GM15510 (cell line): ENCODE results near the gene STAC2.

ENCODE experiments used
- POLR2A ChIP-seq: IDR thresholded peaks from 3 replicates; pipeline ENCODE4 v1.6.1; 2011; ENCODE audit warnings: borderline replicate concordance; ENCODE audit not compliant: insufficient read length; ENCODE audit errors: extremely low read depth

Gene STAC2

DNA sequence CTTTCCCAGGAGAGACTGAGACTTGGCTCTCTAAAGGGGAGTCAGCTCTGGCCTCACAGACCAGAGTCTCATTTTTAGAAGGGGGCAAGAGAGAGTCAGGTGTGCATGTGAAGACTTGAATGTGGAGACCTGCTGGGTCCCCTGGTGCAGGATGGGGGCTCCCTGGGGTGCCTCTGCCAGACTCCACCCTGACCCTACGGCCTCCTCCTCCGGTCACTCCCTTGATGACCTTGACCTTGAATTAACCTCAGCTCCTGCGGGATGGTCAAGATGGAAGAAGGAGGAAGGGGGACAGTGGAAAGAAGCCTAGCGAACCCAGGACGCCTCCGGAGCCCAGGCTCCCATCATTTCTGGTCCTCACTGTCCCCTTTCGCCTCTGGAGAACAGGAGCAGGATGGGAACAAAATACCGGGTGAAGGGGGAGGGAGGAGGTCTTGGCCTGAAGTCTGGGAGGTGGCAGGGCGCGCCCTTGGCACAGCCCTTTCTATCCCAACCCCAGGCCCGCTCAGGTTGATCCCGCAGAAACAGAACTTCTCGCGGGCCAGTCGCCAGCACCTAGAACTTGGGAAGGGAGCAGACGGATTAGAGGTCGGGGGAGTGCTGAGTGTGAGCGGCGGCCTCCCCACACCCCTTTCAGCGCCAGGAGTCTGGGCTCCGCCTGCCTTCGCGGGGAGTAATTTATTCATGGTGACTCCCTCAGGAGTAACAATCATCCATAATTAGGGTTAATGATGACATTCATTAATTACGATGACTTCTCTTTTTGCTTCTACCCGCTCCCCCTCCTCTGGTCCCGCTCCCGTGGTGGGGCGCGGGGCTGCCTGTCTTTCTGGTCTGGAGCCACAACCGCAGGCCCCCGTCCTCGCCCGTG is 1.6 kb downstream of the STAC2 start:
- no peak for TF ChIP-seq POLR2A

DNA sequence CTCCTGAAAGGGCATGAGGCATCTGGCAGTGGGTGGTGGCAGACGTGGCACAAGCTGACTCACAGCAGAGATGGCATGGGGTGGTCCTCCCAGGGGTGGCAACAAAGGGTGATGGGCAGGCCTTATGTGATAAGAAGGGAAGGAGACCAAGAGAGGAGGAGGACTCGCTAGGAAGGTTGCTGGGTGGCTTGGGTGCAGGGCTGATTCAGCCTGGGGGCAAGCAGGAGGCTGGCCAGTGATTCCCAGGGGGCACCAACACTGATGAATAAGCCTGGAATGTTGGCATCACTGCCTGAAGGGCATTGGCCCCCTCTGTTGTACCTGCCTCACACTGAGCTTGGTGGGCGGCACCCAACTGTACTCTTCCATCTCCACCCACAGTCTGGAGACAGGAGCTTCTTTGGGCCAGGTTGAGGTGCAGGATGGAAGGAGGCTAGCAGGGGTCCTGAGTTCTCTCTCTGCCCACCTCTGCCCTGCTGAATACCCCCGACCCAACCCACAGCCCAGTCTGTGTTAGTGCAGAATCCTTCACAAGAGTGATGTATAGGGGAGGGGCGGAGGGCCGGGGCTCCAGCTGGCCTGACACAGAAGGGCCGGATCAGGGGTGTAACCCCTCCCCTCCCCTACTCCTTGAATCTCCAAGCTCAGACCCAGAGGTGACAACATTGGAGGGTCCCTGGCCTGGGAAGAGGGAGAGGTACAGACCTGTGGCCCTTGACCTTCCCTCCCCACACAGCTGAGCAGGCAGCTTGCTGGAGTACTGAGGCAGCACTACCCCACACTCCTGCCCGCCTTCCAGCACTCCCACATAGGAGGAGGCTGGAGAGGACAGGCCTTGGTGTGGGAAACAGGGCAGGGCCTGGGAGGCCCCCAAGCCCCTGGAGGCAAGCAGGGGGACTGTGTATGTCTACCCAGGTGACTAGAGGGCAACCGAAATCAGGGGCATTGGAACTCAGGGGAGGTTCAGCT is 2.6 kb downstream of the STAC2 start:
- TF ChIP-seq POLR2A, result no peak

DNA sequence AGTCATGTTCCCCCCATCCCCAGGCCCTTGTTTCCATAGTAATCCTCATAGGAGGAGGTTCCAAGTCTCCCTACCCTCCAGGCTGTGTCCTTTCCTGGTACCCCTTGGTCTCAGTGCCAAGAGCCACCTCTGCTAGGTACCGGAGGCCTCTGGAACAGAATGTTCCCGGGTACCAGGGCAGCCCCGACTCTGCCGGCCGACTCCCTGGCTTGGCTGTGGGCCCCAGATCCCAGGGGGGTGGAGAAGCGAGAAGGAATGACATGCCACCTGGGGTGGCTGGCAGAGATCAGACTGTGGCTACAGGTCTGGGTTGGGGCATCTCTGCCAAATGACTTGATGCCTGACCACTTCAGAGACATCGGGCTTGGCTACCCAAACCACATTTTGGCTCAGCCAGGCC is 3.6 kb downstream of the STAC2 start:
- no peak for TF ChIP-seq POLR2A

DNA sequence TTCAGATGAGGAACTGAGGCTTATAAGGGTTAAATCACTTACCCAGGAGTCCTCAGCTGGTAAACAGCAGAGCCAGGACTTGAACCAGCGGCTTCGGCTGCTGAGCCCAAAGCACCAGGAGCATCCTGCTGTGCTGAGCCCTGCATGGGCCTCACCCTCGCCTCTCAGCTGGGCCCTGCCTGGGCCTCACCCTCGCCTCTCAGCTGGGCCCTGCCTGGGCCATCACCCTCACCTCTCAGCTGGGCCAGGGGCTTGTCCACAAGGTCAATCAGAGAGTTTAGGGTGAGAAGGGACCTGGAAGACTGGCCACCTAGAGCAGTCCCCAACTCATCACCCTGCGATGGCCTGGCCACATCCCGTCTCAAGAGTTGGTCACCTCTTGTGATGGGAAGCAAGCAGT is 4.2 kb downstream of the STAC2 start:
- no peak for TF ChIP-seq POLR2A

DNA sequence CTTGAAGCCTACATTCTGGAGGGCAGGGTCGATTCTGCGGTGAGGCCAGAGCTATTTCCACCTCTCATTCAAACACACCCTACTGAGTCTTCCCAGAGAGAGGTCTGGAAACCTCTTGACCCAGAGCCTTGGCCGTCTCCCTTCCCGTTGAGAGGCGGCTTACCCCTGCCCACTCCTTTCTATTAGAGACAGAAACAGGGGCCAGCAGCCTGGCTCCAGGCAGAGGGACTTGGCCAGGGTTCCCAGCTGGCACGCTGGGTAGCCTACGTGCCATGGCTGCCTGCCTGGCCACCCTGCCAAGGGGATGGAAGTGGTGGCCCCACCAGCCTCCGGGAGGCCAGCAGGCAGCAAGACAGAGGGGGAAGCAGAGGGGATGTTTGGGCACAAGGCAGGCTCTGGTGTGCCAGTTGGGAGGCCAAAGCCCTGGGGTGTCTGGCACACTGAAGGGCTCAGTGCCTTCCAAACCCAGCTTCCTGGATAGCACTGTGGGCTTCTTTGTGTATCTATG is 6.0 kb downstream of the STAC2 start:
- no peak for TF ChIP-seq POLR2A

DNA sequence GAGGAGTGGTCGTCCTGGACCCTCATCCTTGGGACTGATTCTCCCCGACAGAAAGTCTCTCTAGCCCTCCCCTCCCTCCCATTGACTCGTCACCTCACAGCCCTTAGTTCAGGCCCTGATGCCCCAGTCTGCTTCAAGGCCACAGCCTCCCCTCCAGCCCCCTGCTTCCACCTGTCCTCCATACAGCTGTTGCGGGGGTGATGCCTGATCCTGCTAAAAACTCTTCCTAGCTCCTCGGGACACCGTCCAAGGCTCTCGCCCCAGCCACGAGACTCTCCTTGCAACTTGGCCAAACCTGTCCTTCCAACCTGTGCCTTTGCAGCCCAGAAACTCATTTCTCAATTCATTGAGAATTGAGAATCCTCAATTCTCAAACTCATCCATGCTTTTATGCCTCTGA is 6.8 kb downstream of the STAC2 start:
- no peak for TF ChIP-seq POLR2A

DNA sequence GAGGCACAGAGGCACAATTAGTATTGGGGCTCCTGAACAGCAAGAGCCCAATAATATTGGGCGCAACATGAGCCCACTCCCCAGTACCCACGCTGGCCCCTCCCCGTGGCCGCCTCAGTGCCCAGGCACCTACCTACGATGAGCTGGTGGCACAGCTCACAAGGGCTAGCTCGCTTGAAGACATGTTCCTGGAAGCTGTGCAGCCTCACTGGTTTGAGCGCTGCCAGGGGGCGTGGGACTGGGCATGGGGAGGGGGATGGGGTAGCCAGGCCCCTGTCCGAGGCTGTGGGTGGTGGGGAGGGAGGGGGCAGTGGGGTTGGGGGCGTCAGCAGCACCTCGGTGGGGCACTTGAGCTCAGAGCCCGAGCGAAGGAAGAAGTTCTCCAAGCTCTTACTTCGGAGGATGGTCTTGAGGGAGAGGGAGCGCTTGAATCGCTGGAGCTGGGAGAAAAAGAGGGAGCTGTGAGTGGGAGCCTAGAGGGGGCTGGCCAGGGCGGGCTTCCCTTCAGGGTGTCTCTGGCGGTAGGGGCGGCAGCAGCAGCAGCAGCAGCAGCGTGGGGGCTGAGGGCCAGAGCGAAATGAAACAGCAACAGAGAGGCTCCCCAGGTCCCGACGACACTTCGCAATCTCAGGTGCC is 7.9 kb downstream of the STAC2 start:
- TF ChIP-seq POLR2A, result no peak

DNA sequence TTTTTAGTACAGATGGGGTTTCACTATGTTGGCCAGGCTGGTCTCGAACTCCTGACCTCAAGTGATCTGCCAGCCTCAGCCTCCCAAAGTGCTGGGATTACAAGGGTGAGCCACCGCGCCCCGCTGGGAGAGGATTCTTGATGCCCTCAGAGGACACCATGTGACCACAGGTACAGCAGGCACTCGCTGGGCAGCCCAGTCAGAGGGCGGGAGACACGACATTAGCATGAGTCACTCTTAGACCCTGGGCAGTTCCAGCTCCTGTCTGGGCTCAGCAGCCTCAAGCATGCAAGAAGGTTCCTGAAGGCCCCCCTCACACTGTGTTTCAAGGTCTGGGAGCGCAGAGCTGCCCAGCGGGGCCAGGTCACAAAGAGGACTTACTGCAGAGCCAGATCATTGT is 11.9 kb downstream of the STAC2 start:
- TF ChIP-seq POLR2A, result no peak

DNA sequence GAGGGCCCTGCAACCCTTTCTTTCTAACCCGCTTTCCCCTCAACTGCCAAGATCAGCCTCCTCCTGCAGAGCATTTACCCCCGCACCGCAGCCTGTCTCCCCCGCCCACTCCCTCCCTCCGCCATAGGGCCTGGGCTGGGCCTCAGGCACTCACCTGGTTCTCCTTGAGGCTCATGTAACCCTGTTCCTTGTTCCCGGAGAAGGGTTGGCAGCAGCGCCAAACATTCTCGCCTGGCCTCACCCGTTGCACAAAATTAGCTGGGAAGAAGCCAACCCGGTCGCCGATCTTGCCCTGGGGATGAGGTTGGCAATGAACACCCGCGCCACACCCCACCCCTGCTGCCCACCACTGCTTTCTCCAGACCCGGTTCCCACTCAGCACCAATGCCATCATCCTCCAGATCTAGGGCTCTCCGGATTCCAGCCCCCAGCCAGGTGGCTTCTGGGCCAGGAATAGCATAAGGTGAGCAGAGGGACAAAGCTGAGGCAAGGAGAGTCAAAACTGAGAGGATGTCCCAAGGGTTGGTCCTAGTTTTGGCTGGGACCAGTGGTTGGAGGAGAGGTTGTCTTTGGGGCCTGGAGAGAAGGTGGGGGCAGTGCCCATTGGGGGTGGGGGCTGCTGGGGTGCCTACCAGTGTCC is 12.8 kb downstream of the STAC2 start:
- TF ChIP-seq POLR2A, result no peak

DNA sequence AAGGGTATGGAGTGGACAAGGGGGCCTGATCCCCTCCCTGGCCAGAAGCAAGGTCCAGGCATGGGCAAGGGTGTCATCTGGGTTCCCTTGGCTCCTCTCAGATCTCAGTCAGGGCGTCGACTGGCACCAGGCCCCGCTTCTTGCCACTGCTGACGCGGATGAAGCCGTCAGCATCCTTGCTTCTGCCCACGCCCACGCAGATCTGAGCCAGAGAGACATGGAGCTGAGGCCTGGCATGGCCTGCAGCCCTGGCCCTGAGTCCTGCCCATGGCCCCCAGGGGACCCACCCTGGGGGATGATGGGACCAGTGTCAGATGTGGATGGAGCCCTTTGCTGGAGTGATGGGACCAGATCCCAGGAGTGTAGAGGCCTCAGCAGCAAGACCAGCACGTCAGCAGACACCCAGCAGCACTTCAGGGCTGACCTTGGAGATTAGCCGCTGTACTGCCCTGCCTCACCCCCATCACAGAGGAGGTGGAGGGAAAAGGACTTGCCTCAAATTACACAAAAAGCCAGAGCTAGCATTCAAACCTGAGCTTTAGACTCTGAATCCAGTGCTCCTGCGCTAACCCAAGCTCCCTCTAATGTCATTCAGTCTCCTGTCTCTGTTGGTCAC is 13.4 kb downstream of the STAC2 start:
- TF ChIP-seq POLR2A, result no peak

DNA sequence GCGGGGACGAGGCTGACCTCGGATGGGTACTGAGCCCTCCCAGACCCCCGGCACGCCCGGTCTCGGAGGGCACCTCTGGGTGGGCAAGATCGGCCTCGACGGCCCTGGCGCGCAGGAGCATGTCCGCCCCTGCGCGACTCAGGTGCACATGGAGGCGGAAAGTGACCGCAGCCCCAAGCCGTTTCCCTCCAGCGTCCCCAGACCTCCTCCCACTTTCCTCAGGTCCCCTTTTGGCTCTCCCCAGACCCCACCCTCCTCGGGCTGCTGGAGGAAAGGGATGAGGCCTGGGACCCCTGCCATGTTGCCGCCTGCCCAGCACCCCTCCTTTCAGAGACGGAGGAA is 15.7 kb downstream of the STAC2 start:
- no peak for TF ChIP-seq POLR2A

DNA sequence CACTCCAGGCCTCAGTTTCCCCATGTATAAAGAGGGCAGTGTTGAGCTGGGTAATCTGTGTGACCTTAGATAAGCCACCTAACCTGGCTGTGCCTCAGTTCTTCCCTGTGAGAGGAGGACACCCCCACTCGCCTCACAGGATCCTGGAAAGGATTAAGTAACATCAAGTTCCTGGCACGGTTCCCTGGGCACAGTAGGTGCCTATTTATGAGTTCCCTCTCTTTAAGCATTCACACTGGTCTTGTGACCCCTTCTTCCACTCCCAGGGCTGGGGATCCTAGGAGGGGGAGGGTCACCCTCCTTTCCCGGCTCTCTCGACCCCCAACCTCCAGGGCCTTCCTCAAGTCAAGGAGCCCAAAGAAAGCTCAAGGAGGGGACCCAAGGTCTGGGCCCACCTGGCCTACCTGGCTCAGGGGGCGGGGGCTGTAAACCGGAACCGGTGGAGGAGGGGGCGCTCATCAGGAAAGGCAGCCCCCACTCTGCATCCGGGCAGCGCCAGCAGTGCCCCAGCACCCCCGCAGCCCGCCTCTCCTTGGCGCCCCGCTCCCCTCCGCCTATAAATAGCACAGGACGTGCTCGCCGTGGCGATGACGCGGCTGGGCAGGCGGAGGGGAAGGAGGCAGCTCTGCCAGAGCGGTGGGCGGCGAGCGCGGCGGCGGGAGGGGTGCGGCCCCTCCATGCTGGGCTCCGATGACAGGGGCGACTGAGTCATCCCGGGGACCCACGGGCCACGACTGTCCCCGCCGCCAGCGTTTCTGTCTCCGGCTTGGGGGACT is 16.2 kb downstream of the STAC2 start:
- no peak for TF ChIP-seq POLR2A

DNA sequence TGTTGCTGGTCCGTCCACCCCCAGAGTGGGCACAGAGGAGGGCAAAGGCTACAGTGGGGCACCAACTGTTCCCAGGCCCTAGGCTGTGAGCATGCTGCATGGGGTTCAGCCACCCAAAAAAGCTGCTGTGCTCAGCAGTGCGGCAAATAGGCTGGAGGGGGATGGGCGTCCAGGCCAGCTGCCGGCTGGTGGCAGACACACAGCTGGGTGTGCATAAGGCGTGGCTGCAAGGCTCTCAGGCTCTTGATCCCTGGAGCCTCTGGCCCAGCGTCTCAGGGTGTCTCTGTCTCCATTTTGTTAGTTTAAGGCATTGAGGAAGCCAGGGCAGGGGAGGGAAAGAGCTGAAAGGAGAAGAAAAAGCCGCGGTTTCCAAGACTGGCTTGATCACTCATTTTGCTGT is 16.9 kb downstream of the STAC2 start:
- no peak for TF ChIP-seq POLR2A
